Keratinocyte (primary cell): Measurements from ENCODE around the gene PARD3. TPM values are rescaled to one million over a fixed set of nuclear protein-coding genes. Genes with fewer than 3 reads are reported as not detected.
"Not testable (repeated sequence)": the region's sequence is repeated elsewhere in the genome, so short reads cannot be mapped to it uniquely, and the experiment has no call there.

Experiments
- DNase-seq: peaks from one replicate; pipeline ENCODE4 v3.0.0-alpha.2; 2011; ENCODE audit warnings: low read depth, missing footprints, low spot score
- FAIRE-seq: peaks from 2 replicates; lab custom pipeline; 2011; peaks lifted over from hg19 to GRCh38; lab: Jason Lieb, UNC
- H2AFZ ChIP-seq: 2 replicates; pipeline ENCODE4 v1.6.0; 2012; ENCODE audit warnings: low read length, control low read depth, inconsistent platforms; ENCODE audit not compliant: control insufficient read depth
- H3K27ac ChIP-seq: 2 replicates; pipeline ENCODE4 v1.5.1; 2011; ENCODE audit warnings: low read length; ENCODE audit not compliant: control insufficient read depth, insufficient read depth
- H3K27me3 ChIP-seq: 3 replicates; pipeline ENCODE4 v1.6.0; 2011; ENCODE audit warnings: low read length; ENCODE audit not compliant: control insufficient read depth, insufficient read depth; ENCODE audit errors: extremely low read depth
- H3K36me3 ChIP-seq, 2 experiments: 2 replicates in 1 of 2; 3 replicates in 1 of 2; pipeline ENCODE4 v1.5.1; 2011; ENCODE audit warnings: low read length in 2 of 2, mild to moderate bottlenecking in 1 of 2; ENCODE audit not compliant: control insufficient read depth in 2 of 2, insufficient read depth in 2 of 2; ENCODE audit errors: extremely low read depth in 1 of 2
- H3K4me1 ChIP-seq: 3 replicates; pipeline ENCODE4 v1.5.1; 2011; ENCODE audit warnings: low read length; ENCODE audit not compliant: control insufficient read depth, insufficient read depth; ENCODE audit errors: extremely low read depth
- H3K4me2 ChIP-seq: 3 replicates; pipeline ENCODE4 v1.6.0; 2011; ENCODE audit warnings: low read depth, low read length; ENCODE audit not compliant: control insufficient read depth, insufficient read depth; ENCODE audit errors: extremely low read depth
- H3K4me3 ChIP-seq, 3 experiments: fragments of 200-600 bp in 1 of 3; sonication (generic) in 1 of 3; 2 replicates in 2 of 3; 3 replicates in 1 of 3; pipeline ENCODE4 v1.5.1; 2011 to 2016; ENCODE audit warnings: low read length in 3 of 3, mild to moderate bottlenecking in 3 of 3, control low read depth in 2 of 3, inconsistent platforms in 1 of 3, low read depth in 1 of 3, mixed read lengths in 1 of 3, mixed run types in 1 of 3, moderate library complexity in 1 of 3; ENCODE audit not compliant: control insufficient read depth in 2 of 3, insufficient read depth in 2 of 3; ENCODE audit errors: extremely low read depth in 1 of 3
- H3K79me2 ChIP-seq: 2 replicates; pipeline ENCODE4 v1.6.0; 2012; ENCODE audit warnings: low read length; ENCODE audit not compliant: control insufficient read depth, insufficient read depth
- H3K9ac ChIP-seq: 3 replicates; pipeline ENCODE4 v1.6.0; 2011; ENCODE audit warnings: low read length; ENCODE audit not compliant: control insufficient read depth, insufficient read depth; ENCODE audit errors: extremely low read depth
- H3K9me1 ChIP-seq: 3 replicates; pipeline ENCODE4 v1.6.0; 2011; ENCODE audit warnings: low read length; ENCODE audit not compliant: control insufficient read depth, insufficient read depth; ENCODE audit errors: extremely low read depth
- H3K9me3 ChIP-seq: 2 replicates; pipeline ENCODE4 v1.5.1; 2012; ENCODE audit warnings: low read depth, low read length; ENCODE audit not compliant: control insufficient read depth
- H4K20me1 ChIP-seq: 3 replicates; pipeline ENCODE4 v1.6.0; 2011; ENCODE audit warnings: low read length; ENCODE audit not compliant: control insufficient read depth, insufficient read depth; ENCODE audit errors: extremely low read depth
- CTCF ChIP-seq, 3 experiments: IDR thresholded peaks in 1 of 3; conservative IDR thresholded peaks in 1 of 3; optimal IDR thresholded peaks in 1 of 3; 2 replicates in 2 of 3; 3 replicates in 1 of 3; pipeline versions ENCODE3 to v1.5.1; 2011; ENCODE audit warnings: low read length in 3 of 3, mild to moderate bottlenecking in 3 of 3, moderate library complexity in 2 of 3, control low read depth in 1 of 3, inconsistent platforms in 1 of 3; ENCODE audit not compliant: insufficient read depth in 2 of 3; ENCODE audit errors: extremely low read depth in 1 of 3
- EZH2 ChIP-seq: IDR thresholded peaks from one replicate; pipeline ENCODE4 v1.6.1; 2012; ENCODE audit warnings: inconsistent platforms, mild to moderate bottlenecking, low read length, moderate library complexity
- dilution Hi-C: fragments of 300-500 bp; cut with MboI; formaldehyde crosslinking; loops from one replicate; pipeline ENCODE4 v1.7.0; 2020; ENCODE audit warnings: low sequenced_read_pairs; ENCODE audit not compliant: extremely low pct_ligation_motif_present
- polyA plus RNA-seq, 5 experiments: library from polyadenylated mRNA; depleted of rRNA in 3 of 5; stranded (reverse) in 3 of 5; stranded (forward) in 1 of 5; unstranded in 1 of 5; fragments of >200 nt; gene quantifications; 1 replicate in 1 of 5; 2 replicates in 3 of 5; 3 replicates in 1 of 5; pipeline versions ENCODE4 v1.2.1 to v1.2.3, GENCODE V29; 2011 to 2012; ENCODE audit warnings: missing spikeins in 2 of 5, low read depth in 1 of 5, low replicate concordance in 1 of 5

The PARD3 gene
- polyA plus RNA-seq, 1 donor (not counting 4 experiments of a cell fraction or from before 2014, with no cell fraction given), result 46.4 TPM

GRCh38 chr10:34352599-34353204 lies 462.4 kb downstream of the PARD3 start:
- H3K27me3 ChIP-seq, H3K4me3 ChIP-seq, H2AFZ ChIP-seq, H3K79me2 ChIP-seq, H3K9me1 ChIP-seq, H3K36me3 ChIP-seq, H3K9ac ChIP-seq, H3K9me3 ChIP-seq, DNase-seq, H3K27ac ChIP-seq, FAIRE-seq, dilution Hi-C loops, H3K4me1 ChIP-seq, H3K4me2 ChIP-seq, H4K20me1 ChIP-seq: not testable (repeated sequence)

GRCh38 chr10:34351161-34351560 lies 463.9 kb downstream of the PARD3 start:
- Histone ChIP-seq H3K79me2 (no peaks in the 10 kb centered on the region), H3K27me3 (no peaks in the 10 kb centered on the region), H3K4me2 (no peak overlapping the region), H2AFZ (no peak overlapping the region), H3K9ac (no peak overlapping the region), H3K36me3 (peaks cover 4 to 5% of the 10 kb centered on the region in 2 experiments), H3K9me3 (no peaks in the 10 kb centered on the region), H3K27ac (no peak overlapping the region), H3K4me1 (no peaks in the 10 kb centered on the region), H3K4me3 (no peak overlapping the region), H3K9me1 (no peaks in the 10 kb centered on the region), H4K20me1 (no peaks in the 10 kb centered on the region)
- TF ChIP-seq EZH2, result no peak
- TF ChIP-seq CTCF (optimal IDR thresholded peaks at IDR 0.05 in 1 of 3, IDR thresholded peaks at IDR 0.05 in 1 of 3, conservative IDR thresholded peaks at IDR 0.05 in 1 of 3; ENCODE audit: extremely low read depth in 1 of 3, insufficient read depth in 2 of 3, low read length in 3 of 3), result no peak
- DNase-seq (no peak), FAIRE-seq (no peak)
- dilution Hi-C loops, result no loop called here
